GM23338 (cell line): Measurements from ENCODE around the gene CSF2RB. TPM values are rescaled to one million over a fixed set of nuclear protein-coding genes. Genes with fewer than 3 reads are reported as not detected.

Source experiments
- ATAC-seq: fragments of 200-7000 bp; cut with Tn5 transposase; 3 replicates; pipeline ENCODE4 v1.9.1; 2020
- DNase-seq: peaks from one replicate; pipeline ENCODE4 v3.0.0-alpha.2; 2015; ENCODE audit warnings: low spot score
- H2AFZ ChIP-seq: fragments of 200-600 bp; sonication (generic); 2 replicates; pipeline ENCODE4 v1.8.0; 2016; ENCODE audit warnings: antibody characterized with exemption, mild to moderate bottlenecking, moderate library complexity
- H3F3A ChIP-seq: fragments of 200-600 bp; sonication (generic); replicated peaks from 2 replicates; pipeline ENCODE4 v1.8.0; 2017; ENCODE audit warnings: antibody characterized with exemption, mixed run types, low read depth
- H3K27ac ChIP-seq: fragments of 200-600 bp; sonication (generic); 2 replicates; pipeline ENCODE4 v1.6.1; 2016; ENCODE audit warnings: low read depth
- H3K27me3 ChIP-seq: fragments of 200-600 bp; sonication (generic); 2 replicates; pipeline ENCODE4 v1.8.0; 2016; ENCODE audit warnings: mild to moderate bottlenecking, mixed run types, moderate library complexity; ENCODE audit not compliant: insufficient read depth
- H3K36me3 ChIP-seq: fragments of 200-600 bp; sonication (generic); 2 replicates; pipeline ENCODE4 v1.8.0; 2016; ENCODE audit warnings: mild to moderate bottlenecking; ENCODE audit not compliant: insufficient read depth
- H3K4me1 ChIP-seq: fragments of 200-600 bp; sonication (generic); 2 replicates; pipeline ENCODE4 v1.8.0; 2016; ENCODE audit warnings: mild to moderate bottlenecking, moderate library complexity; ENCODE audit not compliant: insufficient read depth
- H3K4me2 ChIP-seq: fragments of 200-600 bp; sonication (generic); 2 replicates; pipeline ENCODE4 v1.7.1; 2017; ENCODE audit warnings: mixed run types
- H3K4me3 ChIP-seq: fragments of 200-600 bp; sonication (generic); 2 replicates; pipeline ENCODE4 v1.6.1; 2016; ENCODE audit warnings: mixed run types
- H3K79me2 ChIP-seq: fragments of 200-600 bp; sonication (generic); replicated peaks from 2 replicates; pipeline ENCODE4 v1.8.0; 2017; ENCODE audit warnings: mild to moderate bottlenecking; ENCODE audit not compliant: insufficient read depth
- H3K9me2 ChIP-seq: fragments of 200-600 bp; sonication (generic); 2 replicates; pipeline ENCODE4 v1.8.0; 2017; ENCODE audit not compliant: insufficient read depth
- H4K20me1 ChIP-seq: fragments of 200-600 bp; sonication (generic); replicated peaks from 2 replicates; pipeline ENCODE4 v1.8.0; 2017; ENCODE audit warnings: mild to moderate bottlenecking; ENCODE audit not compliant: insufficient read depth
- H3K27ac Mint-ChIP-seq: 2 replicates; pipeline ENCODE4 v1.8.0; 2020; ENCODE audit warnings: inconsistent platforms, mild to moderate bottlenecking, moderate library complexity, mixed read lengths
- H3K27me3 Mint-ChIP-seq: 3 replicates; pipeline ENCODE4 v1.8.0; 2022; ENCODE audit warnings: low read depth, mild to moderate bottlenecking, moderate library complexity, mixed read lengths, inconsistent platforms; ENCODE audit not compliant: insufficient read depth, poor library complexity
- H3K36me3 Mint-ChIP-seq: 3 replicates; pipeline ENCODE4 v1.8.0; 2021; ENCODE audit warnings: low read depth, mild to moderate bottlenecking, inconsistent platforms, moderate library complexity, mixed read lengths
- H3K4me1 Mint-ChIP-seq: 3 replicates; pipeline ENCODE4 v1.8.0; 2020; ENCODE audit warnings: mild to moderate bottlenecking, inconsistent platforms, mixed read lengths
- H3K4me3 Mint-ChIP-seq: 3 replicates; pipeline ENCODE4 v1.8.0; 2021; ENCODE audit warnings: moderate library complexity, mild to moderate bottlenecking, inconsistent platforms, mixed read lengths
- H3K9me3 Mint-ChIP-seq: 3 replicates; pipeline ENCODE4 v1.8.0; 2020; ENCODE audit warnings: moderate library complexity, mild to moderate bottlenecking, inconsistent platforms, mixed read lengths
- CREB1 ChIP-seq: fragments of 250-450 bp; sonication (Bioruptor Pico); IDR thresholded peaks from 2 replicates; pipeline ENCODE4 v1.5.0; 2020; ENCODE audit warnings: low read depth, mild to moderate bottlenecking, moderate library complexity
- CTCF ChIP-seq, 2 experiments: fragments of 200-600 bp in 1 of 2; sonication (generic) in 1 of 2; conservative IDR thresholded peaks; 2 replicates each; pipeline versions ENCODE4 v1.5.1 to v1.6.1; 2016 to 2017; ENCODE audit warnings: antibody characterized with exemption in 2 of 2, low read depth in 2 of 2, mild to moderate bottlenecking in 2 of 2, moderate library complexity in 1 of 2
- EZH2 ChIP-seq: fragments of 200-600 bp; sonication (generic); IDR thresholded peaks from one replicate; pipeline ENCODE4 v1.8.0; 2017; ENCODE audit warnings: antibody characterized with exemption, mild to moderate bottlenecking, low read depth; ENCODE audit not compliant: unreplicated experiment
- EZH2phosphoT487 ChIP-seq: fragments of 200-600 bp; sonication (generic); IDR thresholded peaks from one replicate; pipeline ENCODE4 v1.8.1; 2018; ENCODE audit warnings: antibody characterized with exemption; ENCODE audit not compliant: unreplicated experiment
- JUNB ChIP-seq: IDR thresholded peaks from one replicate; pipeline ENCODE4 v1.6.1; 2016; ENCODE audit warnings: antibody characterized with exemption; ENCODE audit not compliant: unreplicated experiment
- NANOG ChIP-seq: IDR thresholded peaks from 2 replicates; pipeline ENCODE4 v1.6.1; 2016; ENCODE audit warnings: antibody characterized with exemption, borderline replicate concordance
- POLR2AphosphoS5 ChIP-seq: IDR thresholded peaks from 2 replicates; pipeline ENCODE4 v1.6.1; 2016; ENCODE audit warnings: antibody characterized with exemption, low read depth
- STAT1 ChIP-seq: IDR thresholded peaks from one replicate; pipeline ENCODE4 v1.6.1; 2016; ENCODE audit warnings: antibody characterized with exemption; ENCODE audit not compliant: unreplicated experiment
- ZNF114 ChIP-seq: fragments of 250-450 bp; sonication (Bioruptor Pico); IDR thresholded peaks from 2 replicates; pipeline ENCODE4 v1.5.0; 2020; ENCODE audit warnings: mild to moderate bottlenecking, moderate library complexity
- ZNF331 ChIP-seq: fragments of 250-450 bp; sonication (Bioruptor Pico); IDR thresholded peaks from 2 replicates; pipeline ENCODE4 v1.5.0; 2020; ENCODE audit warnings: low read depth, mild to moderate bottlenecking, moderate library complexity
- polyA plus RNA-seq: library from polyadenylated mRNA; unstranded; fragments of >200 nt; fragmentation: Nextera tagmentation; extraction: Ambion mirVana; gene quantifications from 2 replicates; pipeline ENCODE4 v1.2.1, GENCODE V29; 2016
- total RNA-seq: library from RNA; depleted of rRNA; stranded (reverse); fragments of >200 nt; shearing (Covaris generic); gene quantifications from 2 replicates; pipeline ENCODE4 v1.2.3, GENCODE V29; 2014
- TF ChIP-seq, protein P1 (sequence below): IDR thresholded peaks from one replicate; pipeline ENCODE4 v1.6.1; 2018; ENCODE audit warnings: antibody characterized with exemption; ENCODE audit not compliant: unreplicated experiment
- TF ChIP-seq, protein P2 (sequence below): IDR thresholded peaks from 2 replicates; pipeline ENCODE4 v1.6.1; 2016; ENCODE audit warnings: antibody characterized with exemption
- TF ChIP-seq, protein P3 (sequence below): fragments of 250-450 bp; sonication (Bioruptor Pico); IDR thresholded peaks from 2 replicates; pipeline ENCODE4 v1.5.0; 2020; ENCODE audit warnings: mild to moderate bottlenecking, moderate library complexity

CSF2RB gene
- total and polyA plus RNA-seq, 2 experiments from 2014 or later, result not detected

GRCh38 chr22:36893262-36893661 is 20.2 kb upstream of the CSF2RB start:
- no peak for ATAC-seq
- Histone ChIP-seq H3K36me3 (no peaks in the 10 kb centered on the region), H4K20me1 (no peaks in the 10 kb centered on the region), H3K79me2 (no peaks in the 10 kb centered on the region), H3K4me3 (no peak overlapping the region), H3F3A (no peaks in the 10 kb centered on the region), H3K4me2 (no peak overlapping the region), H2AFZ (no peak overlapping the region), H3K9me2 (no peaks in the 10 kb centered on the region), H3K27me3 (no peaks in the 10 kb centered on the region), H3K27ac (no peak overlapping the region), H3K4me1 (no peaks in the 10 kb centered on the region)
- Mint-ChIP-seq H3K9me3 (peaks cover 10% of the 10 kb centered on the region; the same call in 2 of the 3 replicates), H3K27ac (no peak overlapping the region), H3K36me3 (no peaks in the 10 kb centered on the region), H3K27me3 (peaks cover 5% of the 10 kb centered on the region), H3K4me1 (peaks cover 3% of the 10 kb centered on the region; the same call in 1 of the 3 replicates), H3K4me3 (no peak overlapping the region)
- TF ChIP-seq, protein P1, sequence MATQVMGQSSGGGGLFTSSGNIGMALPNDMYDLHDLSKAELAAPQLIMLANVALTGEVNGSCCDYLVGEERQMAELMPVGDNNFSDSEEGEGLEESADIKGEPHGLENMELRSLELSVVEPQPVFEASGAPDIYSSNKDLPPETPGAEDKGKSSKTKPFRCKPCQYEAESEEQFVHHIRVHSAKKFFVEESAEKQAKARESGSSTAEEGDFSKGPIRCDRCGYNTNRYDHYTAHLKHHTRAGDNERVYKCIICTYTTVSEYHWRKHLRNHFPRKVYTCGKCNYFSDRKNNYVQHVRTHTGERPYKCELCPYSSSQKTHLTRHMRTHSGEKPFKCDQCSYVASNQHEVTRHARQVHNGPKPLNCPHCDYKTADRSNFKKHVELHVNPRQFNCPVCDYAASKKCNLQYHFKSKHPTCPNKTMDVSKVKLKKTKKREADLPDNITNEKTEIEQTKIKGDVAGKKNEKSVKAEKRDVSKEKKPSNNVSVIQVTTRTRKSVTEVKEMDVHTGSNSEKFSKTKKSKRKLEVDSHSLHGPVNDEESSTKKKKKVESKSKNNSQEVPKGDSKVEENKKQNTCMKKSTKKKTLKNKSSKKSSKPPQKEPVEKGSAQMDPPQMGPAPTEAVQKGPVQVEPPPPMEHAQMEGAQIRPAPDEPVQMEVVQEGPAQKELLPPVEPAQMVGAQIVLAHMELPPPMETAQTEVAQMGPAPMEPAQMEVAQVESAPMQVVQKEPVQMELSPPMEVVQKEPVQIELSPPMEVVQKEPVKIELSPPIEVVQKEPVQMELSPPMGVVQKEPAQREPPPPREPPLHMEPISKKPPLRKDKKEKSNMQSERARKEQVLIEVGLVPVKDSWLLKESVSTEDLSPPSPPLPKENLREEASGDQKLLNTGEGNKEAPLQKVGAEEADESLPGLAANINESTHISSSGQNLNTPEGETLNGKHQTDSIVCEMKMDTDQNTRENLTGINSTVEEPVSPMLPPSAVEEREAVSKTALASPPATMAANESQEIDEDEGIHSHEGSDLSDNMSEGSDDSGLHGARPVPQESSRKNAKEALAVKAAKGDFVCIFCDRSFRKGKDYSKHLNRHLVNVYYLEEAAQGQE, result no peak
- TF ChIP-seq JUNB (no peak), CTCF (conservative IDR thresholded peaks at IDR 0.05; ENCODE audit: low read depth in 2 of 2) (no peak), POLR2AphosphoS5 (no peak), CREB1 (CRISPR knock-in tag) (no peak), STAT1 (no peak), ZNF114 (CRISPR knock-in tag) (no peak), ZNF331 (CRISPR knock-in tag) (no peak), EZH2 (no peak), NANOG (no peak), EZH2phosphoT487 (no peak)
- TF ChIP-seq, protein P2, sequence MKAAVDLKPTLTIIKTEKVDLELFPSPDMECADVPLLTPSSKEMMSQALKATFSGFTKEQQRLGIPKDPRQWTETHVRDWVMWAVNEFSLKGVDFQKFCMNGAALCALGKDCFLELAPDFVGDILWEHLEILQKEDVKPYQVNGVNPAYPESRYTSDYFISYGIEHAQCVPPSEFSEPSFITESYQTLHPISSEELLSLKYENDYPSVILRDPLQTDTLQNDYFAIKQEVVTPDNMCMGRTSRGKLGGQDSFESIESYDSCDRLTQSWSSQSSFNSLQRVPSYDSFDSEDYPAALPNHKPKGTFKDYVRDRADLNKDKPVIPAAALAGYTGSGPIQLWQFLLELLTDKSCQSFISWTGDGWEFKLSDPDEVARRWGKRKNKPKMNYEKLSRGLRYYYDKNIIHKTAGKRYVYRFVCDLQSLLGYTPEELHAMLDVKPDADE, result no peak
- TF ChIP-seq, protein P3, sequence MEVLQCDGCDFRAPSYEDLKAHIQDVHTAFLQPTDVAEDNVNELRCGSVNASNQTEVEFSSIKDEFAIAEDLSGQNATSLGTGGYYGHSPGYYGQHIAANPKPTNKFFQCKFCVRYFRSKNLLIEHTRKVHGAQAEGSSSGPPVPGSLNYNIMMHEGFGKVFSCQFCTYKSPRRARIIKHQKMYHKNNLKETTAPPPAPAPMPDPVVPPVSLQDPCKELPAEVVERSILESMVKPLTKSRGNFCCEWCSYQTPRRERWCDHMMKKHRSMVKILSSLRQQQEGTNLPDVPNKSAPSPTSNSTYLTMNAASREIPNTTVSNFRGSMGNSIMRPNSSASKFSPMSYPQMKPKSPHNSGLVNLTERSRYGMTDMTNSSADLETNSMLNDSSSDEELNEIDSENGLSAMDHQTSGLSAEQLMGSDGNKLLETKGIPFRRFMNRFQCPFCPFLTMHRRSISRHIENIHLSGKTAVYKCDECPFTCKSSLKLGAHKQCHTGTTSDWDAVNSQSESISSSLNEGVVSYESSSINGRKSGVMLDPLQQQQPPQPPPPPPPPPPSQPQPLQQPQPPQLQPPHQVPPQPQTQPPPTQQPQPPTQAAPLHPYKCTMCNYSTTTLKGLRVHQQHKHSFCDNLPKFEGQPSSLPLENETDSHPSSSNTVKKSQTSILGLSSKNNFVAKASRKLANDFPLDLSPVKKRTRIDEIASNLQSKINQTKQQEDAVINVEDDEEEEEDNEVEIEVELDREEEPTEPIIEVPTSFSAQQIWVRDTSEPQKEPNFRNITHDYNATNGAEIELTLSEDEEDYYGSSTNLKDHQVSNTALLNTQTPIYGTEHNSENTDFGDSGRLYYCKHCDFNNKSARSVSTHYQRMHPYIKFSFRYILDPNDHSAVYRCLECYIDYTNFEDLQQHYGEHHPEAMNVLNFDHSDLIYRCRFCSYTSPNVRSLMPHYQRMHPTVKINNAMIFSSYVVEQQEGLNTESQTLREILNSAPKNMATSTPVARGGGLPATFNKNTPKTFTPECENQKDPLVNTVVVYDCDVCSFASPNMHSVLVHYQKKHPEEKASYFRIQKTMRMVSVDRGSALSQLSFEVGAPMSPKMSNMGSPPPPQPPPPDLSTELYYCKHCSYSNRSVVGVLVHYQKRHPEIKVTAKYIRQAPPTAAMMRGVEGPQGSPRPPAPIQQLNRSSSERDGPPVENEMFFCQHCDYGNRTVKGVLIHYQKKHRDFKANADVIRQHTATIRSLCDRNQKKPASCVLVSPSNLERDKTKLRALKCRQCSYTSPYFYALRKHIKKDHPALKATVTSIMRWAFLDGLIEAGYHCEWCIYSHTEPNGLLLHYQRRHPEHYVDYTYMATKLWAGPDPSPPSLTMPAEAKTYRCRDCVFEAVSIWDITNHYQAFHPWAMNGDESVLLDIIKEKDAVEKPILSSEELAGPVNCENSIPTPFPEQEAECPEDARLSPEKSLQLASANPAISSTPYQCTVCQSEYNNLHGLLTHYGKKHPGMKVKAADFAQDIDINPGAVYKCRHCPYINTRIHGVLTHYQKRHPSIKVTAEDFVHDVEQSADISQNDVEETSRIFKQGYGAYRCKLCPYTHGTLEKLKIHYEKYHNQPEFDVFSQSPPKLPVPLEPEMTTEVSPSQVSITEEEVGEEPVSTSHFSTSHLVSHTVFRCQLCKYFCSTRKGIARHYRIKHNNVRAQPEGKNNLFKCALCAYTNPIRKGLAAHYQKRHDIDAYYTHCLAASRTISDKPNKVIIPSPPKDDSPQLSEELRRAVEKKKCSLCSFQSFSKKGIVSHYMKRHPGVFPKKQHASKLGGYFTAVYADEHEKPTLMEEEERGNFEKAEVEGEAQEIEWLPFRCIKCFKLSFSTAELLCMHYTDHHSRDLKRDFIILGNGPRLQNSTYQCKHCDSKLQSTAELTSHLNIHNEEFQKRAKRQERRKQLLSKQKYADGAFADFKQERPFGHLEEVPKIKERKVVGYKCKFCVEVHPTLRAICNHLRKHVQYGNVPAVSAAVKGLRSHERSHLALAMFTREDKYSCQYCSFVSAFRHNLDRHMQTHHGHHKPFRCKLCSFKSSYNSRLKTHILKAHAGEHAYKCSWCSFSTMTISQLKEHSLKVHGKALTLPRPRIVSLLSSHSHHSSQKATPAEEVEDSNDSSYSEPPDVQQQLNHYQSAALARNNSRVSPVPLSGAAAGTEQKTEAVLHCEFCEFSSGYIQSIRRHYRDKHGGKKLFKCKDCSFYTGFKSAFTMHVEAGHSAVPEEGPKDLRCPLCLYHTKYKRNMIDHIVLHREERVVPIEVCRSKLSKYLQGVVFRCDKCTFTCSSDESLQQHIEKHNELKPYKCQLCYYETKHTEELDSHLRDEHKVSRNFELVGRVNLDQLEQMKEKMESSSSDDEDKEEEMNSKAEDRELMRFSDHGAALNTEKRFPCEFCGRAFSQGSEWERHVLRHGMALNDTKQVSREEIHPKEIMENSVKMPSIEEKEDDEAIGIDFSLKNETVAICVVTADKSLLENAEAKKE (CRISPR knock-in tag), result no peak
- no peak for DNase-seq
